HG03103 (cell line): ENCODE data around the gene NUTM2G.
"Not testable (repeated sequence)": the region's sequence is repeated elsewhere in the genome, so short reads cannot be mapped to it uniquely, and the experiment has no call there.

Experiments used
- ATAC-seq: cut with Tn5 transposase; IDR thresholded peaks from one replicate; pipeline ENCODE4 v1.9.1; 2021; ENCODE audit warnings: low read depth; ENCODE audit not compliant: unreplicated experiment

The NUTM2G gene

GRCh38 chr9:96942181-96942580, 13.5 kb downstream of the NUTM2G start:
- not testable (repeated sequence) for ATAC-seq

GRCh38 chr9:96949346-96949745, 20.7 kb downstream of the NUTM2G start:
- ATAC-seq = not testable (repeated sequence)

GRCh38 chr9:96950539-96950938, 21.9 kb downstream of the NUTM2G start:
- ATAC-seq = not testable (repeated sequence)

- not testable (repeated sequence) for ATAC-seq
These were observed 38.9 kb downstream of the NUTM2G start for GRCh38 chr9:96967591-96967990.

GRCh38 chr9:96972552-96972951, 43.9 kb downstream of the NUTM2G start:
- not testable (repeated sequence) for ATAC-seq

- ATAC-seq = not testable (repeated sequence)
These were observed 45.4 kb downstream of the NUTM2G start for GRCh38 chr9:96974037-96974436.

GRCh38 chr9:96983496-96984122, 55.0 kb downstream of the NUTM2G start:
- not testable (repeated sequence) for ATAC-seq

GRCh38 chr9:96984139-96984538, 55.5 kb downstream of the NUTM2G start:
- ATAC-seq = not testable (repeated sequence)

- ATAC-seq = not testable (repeated sequence)
These were observed 56.2 kb downstream of the NUTM2G start for GRCh38 chr9:96984887-96985286.
